Activated T-cell treated with anti-CD3 and anti-CD28 coated beads for 24 hours (primary cell): ENCODE results near the gene MARCHF4.

Experiments
- DNase-seq: peaks from one replicate; pipeline ENCODE4 v3.0.0-alpha.2; 2020; ENCODE audit warnings: low read depth

MARCHF4 gene, protein sequence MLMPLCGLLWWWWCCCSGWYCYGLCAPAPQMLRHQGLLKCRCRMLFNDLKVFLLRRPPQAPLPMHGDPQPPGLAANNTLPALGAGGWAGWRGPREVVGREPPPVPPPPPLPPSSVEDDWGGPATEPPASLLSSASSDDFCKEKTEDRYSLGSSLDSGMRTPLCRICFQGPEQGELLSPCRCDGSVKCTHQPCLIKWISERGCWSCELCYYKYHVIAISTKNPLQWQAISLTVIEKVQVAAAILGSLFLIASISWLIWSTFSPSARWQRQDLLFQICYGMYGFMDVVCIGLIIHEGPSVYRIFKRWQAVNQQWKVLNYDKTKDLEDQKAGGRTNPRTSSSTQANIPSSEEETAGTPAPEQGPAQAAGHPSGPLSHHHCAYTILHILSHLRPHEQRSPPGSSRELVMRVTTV

DNA sequence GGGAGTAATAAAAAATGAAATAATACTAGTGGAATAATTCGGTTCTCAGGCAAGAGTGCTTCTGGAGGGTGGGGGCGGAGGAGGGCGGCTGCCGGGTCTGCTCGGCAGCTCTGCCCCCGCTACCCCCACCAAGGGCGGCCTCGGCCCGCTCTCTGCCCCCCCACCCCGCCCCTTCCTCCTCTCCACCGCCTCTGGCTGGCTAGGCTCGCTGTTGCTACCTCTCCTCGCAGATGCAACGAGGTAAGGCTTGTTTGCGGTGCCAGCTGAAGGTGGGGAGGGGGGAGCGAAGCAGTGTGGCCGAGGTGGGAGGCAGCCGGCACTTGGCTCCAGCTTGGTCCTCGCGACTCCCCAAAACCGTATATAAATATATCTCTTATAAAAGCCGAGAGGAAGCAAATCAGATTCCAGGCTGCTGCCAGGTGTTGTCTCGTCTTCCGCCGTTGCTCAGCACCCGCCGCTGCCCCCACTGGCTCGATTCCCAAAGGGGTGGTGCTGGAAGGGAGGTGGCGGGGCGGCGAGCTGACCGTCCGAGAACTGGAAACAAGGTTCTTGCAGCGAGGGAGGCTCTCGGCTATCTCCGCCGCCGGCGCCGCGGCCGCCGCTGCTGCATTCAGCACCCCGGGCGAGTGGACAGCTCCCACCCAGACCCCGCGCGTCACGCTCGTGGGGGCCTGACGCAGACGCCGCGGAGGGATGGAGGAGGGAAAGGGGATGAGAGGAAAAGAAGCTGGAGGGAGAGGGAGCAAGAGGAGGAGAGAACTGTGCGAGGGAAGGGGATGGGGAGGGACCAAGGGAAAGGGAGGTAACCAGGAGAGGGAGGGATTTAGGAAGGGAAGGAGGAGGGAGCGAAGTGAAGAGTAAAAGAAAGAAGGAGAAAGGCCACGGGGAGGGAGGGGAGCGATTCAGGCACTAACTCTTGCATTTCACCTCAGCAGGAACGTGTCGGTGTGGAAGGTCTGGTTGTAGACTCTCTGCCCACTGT, at the start of gene MARCHF4:
MARCHF4 (minus strand) TSS at position 763 of the 982 bp plus-strand sequence. CDS start 2,223 bp downstream, outside the sequence.
- DNase-seq: peak; percentile 39

DNA sequence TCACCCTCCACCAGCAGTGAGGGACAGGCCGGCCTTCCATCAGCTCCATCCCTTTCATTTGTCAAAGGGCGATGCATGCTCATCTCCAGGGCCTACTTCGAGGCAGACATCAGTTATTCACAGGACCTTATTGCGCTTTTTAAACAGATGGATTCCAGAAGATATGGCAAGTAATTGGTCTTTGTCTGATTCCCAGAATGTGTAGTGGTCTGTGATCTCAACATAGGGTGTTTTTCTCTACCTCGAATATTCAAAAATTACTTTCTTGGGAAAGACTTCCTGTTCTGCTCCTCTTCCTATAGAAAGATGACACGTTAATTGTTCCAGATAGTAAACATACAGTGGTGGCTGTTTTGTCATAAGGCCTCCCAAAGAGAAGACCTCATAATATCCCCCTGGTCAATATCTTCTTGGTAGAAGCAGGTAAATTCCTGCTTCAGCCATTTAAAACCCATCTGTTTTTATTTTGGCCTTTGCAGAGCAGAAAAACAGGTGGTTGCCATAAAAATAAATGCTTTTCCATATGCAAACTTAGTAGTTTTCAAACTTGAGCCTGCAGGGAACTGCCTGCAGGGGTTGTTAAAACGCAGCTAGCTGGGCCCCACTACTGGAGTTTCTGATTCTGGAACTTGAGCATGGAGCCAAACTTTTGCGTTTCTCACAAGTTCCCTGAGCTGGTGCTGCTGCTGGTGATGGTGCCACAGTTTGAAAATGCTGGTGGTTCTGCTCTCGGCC, 48.3 kb upstream of the MARCHF4 start:
- no peak for DNase-seq

DNA sequence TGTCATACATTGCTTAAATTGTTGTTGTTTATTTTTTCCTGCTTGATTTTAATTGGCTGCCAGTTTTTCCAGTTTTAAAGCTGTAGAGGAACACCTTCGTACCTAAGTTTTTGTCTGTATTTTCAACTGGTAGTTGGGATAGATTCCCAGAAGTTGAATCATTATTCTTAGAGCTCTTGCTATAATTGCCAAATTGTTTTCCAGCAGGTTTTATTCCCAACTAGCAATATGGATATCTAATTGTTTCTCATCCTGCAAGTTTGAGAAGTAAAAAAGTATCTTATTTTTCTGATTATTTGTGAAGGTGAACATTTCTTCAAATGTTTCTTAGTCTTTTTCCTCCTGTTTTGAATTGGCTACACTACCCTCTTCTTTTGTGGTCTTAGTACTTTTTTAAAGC, 46.7 kb upstream of the MARCHF4 start:
- no peak for DNase-seq

DNA sequence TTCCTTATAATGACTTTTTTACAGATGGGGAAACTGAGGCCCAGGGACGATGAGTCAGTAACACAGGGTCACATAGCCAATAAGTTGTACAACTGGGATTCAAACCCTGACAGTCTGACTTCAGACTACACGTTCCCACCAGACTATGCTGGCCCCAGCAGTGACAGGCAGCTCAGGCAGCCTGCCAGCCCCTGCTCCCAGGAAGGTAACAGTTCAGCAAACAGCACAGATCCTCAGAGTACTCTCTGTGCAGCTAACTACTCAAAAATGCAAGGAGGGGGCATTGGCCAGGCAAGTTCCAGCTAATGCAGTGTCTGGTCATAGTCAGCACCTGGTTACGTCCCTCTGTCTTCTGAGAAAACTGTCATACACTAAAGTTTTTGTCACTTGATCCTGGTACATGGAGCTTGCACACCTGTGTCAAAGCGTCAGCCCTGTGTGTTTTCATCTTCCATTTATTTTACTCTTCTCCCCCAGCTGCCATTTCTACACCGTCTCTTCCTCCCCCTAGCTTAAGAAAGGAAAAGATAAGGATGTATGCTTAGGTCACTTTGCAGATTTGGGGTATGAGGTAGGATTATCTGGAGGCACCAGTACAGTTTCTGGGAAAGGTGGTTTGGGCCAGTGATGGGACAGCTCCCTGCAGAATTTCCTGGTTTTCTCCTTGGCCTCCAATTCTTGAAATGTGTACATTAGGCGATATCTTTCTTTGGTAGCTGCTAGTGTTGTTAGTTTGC, 44.5 kb upstream of the MARCHF4 start:
- no peak for DNase-seq

DNA sequence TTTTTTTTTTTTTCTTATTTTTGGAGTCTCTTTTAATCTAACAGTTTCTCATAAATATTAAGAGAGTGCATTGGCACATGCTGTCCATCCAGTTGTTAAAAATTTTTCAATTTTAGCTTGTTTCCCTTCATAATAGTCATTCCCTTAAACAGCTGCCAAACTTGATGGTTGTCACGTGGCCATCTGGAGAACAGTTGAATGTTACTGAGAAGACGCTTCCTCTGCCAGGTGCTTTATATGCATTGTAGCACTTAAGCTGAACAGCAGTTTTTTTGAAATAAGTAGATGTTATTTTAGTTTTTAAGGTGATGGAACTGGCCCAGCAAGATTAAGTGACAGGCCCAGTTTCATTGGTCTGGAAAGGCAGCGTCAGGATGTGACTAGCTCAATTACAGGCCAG, 43.3 kb upstream of the MARCHF4 start:
- DNase-seq: no peak

DNA sequence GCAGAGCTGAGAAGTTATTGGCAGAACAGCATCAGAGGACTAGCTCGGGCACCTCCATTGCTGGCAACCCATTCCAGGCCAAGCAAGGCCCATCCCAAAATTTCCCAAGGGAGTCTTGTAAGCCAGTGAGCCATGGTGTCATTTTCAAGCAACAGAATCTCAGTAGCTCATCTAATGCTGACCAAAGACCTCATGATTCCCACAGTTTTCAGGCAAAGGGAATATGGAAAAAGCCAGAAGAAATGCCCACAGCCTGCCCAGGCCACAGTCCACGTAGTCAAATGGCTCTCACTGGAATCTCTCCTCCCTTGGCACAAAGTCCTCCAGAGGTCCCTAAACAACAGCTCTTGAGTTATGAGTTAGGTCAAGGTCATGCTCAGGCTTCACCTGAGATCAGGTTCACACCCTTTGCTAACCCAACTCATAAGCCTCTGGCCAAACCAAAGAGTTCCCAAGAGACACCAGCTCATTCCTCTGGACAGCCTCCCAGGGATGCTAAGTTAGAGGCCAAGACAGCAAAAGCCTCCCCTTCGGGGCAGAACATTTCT, 42.6 kb upstream of the MARCHF4 start:
- no peak for DNase-seq

DNA sequence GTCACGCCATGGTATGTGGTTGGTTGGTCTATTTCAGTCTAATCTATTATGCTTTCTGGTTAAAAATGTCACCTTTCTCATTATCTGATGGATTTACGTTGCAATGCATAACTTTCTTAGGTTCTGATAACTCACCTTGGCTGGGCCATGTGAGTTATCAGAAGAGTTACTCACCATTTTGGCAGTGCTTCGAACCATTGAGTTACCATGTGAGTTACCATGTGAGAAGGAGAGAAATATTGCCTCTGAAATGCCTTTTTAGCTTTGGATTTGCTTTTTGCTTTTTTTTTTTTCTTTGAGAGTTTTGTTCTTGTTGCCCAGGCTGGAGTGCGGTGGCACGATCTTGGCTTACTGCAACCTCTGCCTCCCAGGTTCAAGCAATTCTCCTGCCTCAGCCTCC, 41.6 kb upstream of the MARCHF4 start:
- no peak for DNase-seq

DNA sequence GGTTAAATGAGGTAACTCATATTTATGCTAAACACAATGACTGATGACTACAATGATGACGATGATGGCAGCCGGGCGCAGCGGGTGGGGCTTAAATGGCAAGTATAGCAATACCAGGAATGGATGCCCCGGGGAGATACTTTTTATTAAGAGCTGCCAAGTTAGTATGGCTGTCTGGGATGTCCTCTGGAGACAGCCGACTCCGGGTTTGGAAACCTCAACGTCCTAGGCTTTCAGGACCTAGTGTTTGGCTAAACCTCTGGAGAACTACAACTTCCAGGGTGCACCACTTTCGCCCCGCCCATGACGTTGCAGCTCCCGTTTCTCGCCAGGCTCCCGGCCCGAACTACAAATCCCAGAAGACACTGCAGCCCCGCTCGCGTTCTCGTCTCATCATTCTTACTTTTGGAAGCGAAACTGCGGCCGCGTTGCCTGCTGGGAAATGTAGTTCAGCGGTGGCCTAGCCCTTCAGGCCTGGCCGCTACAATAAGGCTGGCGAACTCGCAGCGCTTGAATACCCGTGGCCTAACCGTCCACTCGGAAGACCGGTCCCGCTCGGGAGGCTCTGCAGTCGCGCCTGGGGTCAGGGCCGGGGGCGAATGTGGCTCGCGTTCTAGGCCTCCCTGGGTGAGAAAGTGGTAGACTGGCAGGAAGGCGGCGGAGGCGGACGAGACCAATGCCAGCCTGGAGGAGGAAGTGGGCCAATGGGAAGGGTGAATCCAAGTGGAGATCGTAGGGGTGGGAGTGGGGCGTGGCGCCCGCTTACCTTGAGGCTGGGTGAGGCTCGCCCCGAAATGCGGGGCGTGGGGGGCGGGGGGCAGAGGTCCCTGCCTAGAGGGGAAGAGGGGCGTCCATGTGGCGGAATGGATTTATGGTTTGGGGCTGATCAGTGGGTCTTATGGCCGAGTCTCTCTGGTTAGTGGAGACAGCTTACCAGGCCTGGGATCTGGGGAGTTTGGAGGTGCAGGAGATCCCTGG, 40.0 kb upstream of the MARCHF4 start, which contains the start of gene SMARCAL1:
SMARCAL1 (plus strand) TSS at position 463 of the 978 bp plus-strand sequence. CDS start 2,221 bp downstream, outside the sequence.
- DNase-seq: peak; percentile 98

DNA sequence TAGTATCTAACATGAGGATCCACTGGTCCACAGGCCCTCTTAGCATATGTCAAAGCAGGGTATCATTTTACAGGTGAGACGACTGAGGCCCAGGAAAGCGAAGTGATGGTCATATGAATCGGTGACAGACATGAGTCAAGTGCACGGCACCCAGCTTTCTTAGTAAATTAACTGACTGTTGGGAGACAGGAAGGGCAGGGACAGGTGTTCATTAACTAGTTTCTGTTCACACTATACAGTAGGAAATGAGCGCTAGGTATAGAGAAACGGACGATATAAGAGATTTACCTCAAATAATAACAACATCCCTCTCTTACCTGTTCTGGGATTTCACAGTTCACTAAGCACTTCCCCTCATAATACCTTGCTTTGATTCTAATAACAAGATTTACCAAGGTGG, 38.3 kb upstream of the MARCHF4 start:
- no peak for DNase-seq

DNA sequence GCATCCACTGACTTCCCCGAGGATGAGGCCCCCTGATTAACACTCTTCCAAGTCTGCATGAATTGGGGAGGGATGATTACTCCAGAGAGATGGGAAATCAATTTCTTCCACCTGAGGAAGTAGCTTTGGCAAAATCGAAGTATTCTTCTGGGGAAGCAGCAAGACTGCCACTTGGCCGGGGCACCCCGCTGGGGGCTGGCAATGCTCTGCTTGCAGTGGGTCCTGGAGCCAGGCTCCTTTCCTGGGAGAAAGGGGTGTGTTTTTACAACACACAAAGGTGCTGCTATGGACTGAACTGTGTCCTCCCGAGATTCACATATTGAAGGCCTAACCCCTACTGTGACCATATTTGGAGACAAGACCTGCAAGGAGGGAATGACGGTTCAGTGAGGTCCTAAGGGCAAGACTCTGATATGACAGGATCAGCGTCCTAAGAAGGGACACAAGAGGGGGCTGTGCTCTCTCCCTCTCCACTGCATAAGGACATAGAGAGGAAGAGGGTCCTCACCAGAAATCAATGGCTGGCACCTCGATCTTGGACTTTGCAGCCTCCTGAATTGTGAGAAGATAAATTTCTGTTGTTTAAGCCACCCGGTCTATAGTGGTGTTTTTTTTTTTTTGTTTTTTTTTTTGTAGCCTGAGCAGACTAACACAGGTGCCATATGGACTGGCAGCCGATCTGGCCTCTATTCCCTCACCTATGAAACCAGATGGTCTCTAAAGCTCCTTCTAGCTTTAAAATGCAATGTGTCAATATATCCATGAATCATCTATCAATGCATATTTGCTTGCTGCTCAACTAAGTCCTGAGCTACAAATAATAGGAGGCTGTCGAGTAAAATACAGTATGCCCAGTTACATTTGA, 36.4 kb upstream of the MARCHF4 start:
- no peak for DNase-seq

DNA sequence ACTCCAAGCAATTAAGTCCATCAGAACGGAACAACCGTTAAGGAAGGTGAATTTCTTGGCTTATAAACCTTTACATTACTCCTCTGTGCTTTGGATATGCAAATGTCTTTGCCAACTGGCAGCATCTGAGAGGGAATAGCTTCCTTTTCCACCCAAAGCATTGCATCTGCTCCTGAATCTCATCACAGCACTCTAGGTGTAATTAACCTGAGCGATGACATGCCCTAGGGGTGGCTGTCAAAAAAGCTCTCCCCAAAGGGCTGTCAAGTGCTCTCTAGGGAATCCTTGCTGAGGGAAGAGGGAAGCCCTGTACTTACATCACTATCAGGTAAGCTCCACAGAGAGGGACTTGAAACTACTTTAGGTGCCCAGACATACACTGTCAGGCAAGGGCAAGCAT, 34.5 kb upstream of the MARCHF4 start:
- no peak for DNase-seq

DNA sequence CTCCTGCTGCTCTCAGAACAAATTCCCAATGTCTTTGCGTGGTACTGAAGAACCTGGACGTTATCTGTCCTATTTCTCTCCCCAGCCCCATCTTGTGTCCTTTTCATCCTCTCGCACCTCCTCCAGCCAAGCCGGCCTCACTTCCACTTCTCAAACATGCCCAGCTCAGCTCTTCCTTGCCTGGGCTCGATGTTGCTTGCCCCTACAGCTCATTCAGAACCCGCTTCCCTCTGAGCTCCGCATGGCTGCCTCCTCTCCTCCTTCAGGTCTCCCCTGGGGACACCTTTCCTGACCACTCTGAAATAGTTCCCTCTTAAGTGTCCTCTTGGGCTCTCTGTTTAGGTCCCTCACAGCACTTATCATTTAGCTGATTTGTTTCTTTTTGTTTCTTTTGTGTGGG, 33.3 kb upstream of the MARCHF4 start:
- DNase-seq: no peak

DNA sequence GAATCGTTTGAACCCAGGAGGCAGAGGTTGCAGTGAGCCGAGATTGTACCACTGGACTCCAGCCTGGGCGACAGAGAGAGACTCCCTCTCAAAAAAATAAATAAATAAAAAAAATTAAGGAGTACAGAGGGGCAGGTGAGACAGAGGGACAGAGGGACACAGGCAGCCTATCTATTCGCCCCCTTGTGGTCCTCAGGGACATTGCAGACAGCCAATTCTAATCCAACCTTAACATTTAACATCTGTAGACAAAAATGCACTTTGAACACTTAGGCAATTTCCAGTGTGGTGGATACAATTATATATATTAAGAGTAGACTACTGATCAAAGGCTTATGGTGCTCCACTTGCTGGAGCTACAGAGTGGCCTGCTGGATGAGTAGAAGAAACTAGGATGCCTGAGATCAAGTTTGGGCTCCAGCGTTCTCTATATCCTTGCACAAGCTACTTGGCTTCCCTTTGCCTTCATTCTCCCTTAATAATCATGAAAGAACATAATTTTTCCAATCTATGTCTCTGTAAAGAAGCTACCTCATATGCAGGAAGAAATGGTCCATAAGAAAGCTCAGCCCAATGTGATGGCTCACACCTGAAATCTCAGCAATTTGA, 31.8 kb upstream of the MARCHF4 start:
- peak; percentile 31 for DNase-seq

DNA sequence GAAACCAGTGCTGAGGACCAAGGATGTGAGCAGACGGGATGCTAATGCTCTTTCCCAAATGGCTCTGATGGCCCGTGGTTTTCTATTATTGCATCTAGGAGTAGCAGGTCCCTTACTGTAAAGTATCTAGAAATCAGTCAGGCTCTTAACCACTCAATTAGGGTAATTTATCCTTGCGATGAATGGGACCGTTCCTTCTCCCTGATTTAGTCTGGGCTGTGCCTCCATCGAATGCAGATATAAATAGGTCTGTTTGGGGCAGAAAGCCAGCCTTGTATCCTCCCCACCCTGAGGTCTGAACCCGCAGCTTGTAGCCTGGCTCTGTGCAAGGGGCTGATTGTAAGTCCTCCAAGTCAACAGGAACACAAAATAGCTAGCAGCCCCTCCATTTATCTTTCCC, 30.5 kb upstream of the MARCHF4 start:
- DNase-seq: no peak

DNA sequence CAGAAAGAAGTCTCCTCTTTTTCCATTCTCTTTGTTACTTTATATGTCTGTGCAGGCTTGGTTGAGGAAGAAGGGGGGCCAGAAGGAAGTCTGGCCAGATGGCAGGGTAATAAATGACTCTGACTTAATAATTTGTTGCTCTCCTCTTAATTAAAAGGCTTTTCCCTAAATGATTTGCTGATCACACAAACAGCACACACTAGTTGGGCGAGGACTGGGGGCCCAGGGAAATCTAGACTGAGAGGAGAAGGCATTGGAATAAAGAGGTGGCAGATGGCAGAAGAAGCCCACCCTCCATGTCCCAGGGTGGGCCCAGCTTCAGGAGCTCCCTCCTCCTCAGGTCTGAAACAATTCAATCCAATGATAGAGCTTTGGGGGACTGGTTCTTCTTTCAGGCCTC, 27.3 kb upstream of the MARCHF4 start:
- no peak for DNase-seq

DNA sequence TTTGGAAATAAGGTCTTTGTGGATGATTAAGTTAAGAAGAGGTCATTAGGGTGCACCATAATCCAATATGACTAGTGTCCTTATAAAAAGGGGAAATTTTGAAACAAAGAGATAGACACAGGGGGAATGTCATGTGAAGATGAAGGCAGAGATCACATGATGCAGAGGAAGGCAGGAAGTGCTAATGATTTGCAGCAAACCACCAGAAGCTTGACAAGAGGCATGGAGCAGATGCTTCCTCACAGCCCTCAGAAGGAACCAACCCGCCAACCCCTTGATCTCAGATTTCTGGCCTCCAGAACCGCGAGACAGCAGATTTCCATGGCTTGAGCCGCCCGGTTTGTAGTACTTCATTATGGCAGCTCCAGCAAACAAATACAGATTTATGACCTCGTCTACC, 22.6 kb upstream of the MARCHF4 start:
- no peak for DNase-seq

DNA sequence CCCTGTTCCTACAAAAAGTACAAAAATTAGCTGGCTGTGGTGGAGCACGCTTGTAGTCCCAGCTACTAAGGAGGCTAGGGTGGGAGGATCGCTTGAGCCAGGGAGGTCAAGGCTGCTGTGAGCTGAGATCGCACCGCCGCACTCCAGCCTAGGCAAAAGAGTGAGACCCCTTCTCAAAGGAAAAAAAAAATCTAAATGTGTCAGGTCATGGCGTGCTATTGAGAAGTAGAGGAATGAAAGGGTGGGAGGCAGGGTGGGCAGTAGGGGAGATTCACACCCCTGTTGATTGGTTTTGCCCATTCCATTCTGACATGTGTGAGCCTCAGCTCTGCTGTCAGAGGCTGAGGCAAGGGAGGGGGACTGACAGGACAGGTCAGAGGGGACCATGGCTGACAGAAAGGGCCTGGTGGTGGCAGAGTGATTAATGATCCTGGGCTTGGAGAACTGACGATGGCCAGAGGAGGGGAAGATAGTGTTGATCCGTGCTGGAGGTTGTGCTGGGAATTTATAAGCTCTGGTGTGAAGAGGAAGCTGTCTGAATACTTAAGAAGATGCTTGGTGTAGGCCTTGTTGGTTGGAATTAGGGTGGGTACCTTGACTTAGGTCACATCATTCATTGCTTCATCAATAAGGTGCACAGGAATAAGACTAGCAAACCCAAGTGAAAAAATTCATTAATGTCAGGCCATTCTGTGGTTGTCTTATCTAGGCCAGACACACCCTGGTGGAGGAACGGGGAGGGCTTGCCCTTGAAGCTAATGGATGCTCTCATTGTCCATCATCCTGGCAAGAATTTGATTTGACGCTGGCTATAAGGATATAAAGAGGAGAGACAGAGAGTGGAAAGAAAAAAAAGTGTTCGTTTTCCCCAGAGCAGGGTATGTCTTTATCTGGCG, 20.9 kb upstream of the MARCHF4 start:
- no peak for DNase-seq
